ENCODE results near the gene SUMO3.

DNA sequence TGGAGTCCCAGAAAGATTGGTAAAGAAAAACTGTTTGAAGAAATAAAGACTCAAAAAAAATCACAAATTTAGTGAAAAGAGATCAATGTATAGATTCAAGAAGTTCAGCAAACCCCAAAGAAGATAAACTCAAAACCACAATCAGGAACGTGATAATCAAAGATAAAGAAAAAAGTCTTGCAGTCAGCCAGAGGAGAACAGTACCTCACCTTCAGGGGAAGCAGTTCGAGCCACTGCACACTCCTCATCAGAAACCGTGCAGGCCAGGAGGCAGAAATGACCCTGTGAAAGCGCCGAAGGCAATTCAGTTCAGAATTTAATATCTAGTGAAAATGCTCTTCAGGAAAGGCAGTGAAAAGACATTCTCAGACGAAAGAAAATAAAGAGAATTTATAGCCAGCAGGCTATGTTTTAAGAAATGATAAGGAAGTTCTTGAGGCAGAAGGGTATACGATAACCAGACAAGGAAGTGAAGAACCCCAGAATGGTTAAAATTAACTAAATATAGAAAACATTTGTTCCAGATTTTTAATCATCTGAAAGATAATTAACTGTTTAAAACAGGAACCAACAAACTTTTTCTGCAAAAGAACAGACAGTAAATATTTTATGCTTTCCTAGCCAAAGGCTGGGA, 13.5 kb upstream of the SUMO3 start:
- no peak for TF ChIP-seq ZNF12 (CRISPR knock-in tag; IDR thresholded peaks at IDR 0.05)
- TF ChIP-seq HNRNPLL (IDR thresholded peaks at IDR 0.05; ENCODE audit: low read depth, low read length, poor library complexity, severe bottlenecking) = no peak
- TF ChIP-seq RBM39 (IDR thresholded peaks at IDR 0.05; ENCODE audit: low read depth, low read length, poor library complexity, severe bottlenecking) = no peak
- TF ChIP-seq, protein P1, sequence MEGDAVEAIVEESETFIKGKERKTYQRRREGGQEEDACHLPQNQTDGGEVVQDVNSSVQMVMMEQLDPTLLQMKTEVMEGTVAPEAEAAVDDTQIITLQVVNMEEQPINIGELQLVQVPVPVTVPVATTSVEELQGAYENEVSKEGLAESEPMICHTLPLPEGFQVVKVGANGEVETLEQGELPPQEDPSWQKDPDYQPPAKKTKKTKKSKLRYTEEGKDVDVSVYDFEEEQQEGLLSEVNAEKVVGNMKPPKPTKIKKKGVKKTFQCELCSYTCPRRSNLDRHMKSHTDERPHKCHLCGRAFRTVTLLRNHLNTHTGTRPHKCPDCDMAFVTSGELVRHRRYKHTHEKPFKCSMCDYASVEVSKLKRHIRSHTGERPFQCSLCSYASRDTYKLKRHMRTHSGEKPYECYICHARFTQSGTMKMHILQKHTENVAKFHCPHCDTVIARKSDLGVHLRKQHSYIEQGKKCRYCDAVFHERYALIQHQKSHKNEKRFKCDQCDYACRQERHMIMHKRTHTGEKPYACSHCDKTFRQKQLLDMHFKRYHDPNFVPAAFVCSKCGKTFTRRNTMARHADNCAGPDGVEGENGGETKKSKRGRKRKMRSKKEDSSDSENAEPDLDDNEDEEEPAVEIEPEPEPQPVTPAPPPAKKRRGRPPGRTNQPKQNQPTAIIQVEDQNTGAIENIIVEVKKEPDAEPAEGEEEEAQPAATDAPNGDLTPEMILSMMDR (CRISPR knock-in tag; IDR thresholded peaks at IDR 0.05) = no peak
- no peak for TF ChIP-seq FOXC1 (CRISPR knock-in tag; IDR thresholded peaks at IDR 0.05; ENCODE audit: borderline replicate concordance)
- TF ChIP-seq GABPA (IDR thresholded peaks at IDR 0.05; ENCODE audit: low read depth, low read length) = no peak
- TF ChIP-seq GABPA (CRISPR knock-in tag; IDR thresholded peaks at IDR 0.05; ENCODE audit: low read depth) = no peak
- no peak for TF ChIP-seq ZNF354B (CRISPR knock-in tag; IDR thresholded peaks at IDR 0.05)
- TF ChIP-seq, protein P2, sequence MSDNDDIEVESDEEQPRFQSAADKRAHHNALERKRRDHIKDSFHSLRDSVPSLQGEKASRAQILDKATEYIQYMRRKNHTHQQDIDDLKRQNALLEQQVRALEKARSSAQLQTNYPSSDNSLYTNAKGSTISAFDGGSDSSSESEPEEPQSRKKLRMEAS (IDR thresholded peaks at IDR 0.05) = no peak
- no peak for TF ChIP-seq BHLHE40 (IDR thresholded peaks at IDR 0.05; ENCODE audit: low read length)
- TF ChIP-seq, protein P3, sequence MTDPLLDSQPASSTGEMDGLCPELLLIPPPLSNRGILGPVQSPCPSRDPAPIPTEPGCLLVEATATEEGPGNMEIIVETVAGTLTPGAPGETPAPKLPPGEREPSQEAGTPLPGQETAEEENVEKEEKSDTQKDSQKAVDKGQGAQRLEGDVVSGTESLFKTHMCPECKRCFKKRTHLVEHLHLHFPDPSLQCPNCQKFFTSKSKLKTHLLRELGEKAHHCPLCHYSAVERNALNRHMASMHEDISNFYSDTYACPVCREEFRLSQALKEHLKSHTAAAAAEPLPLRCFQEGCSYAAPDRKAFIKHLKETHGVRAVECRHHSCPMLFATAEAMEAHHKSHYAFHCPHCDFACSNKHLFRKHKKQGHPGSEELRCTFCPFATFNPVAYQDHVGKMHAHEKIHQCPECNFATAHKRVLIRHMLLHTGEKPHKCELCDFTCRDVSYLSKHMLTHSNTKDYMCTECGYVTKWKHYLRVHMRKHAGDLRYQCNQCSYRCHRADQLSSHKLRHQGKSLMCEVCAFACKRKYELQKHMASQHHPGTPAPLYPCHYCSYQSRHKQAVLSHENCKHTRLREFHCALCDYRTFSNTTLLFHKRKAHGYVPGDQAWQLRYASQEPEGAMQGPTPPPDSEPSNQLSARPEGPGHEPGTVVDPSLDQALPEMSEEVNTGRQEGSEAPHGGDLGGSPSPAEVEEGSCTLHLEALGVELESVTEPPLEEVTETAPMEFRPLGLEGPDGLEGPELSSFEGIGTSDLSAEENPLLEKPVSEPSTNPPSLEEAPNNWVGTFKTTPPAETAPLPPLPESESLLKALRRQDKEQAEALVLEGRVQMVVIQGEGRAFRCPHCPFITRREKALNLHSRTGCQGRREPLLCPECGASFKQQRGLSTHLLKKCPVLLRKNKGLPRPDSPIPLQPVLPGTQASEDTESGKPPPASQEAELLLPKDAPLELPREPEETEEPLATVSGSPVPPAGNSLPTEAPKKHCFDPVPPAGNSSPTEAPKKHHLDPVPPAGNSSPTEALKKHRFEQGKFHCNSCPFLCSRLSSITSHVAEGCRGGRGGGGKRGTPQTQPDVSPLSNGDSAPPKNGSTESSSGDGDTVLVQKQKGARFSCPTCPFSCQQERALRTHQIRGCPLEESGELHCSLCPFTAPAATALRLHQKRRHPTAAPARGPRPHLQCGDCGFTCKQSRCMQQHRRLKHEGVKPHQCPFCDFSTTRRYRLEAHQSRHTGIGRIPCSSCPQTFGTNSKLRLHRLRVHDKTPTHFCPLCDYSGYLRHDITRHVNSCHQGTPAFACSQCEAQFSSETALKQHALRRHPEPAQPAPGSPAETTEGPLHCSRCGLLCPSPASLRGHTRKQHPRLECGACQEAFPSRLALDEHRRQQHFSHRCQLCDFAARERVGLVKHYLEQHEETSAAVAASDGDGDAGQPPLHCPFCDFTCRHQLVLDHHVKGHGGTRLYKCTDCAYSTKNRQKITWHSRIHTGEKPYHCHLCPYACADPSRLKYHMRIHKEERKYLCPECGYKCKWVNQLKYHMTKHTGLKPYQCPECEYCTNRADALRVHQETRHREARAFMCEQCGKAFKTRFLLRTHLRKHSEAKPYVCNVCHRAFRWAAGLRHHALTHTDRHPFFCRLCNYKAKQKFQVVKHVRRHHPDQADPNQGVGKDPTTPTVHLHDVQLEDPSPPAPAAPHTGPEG (CRISPR knock-in tag; IDR thresholded peaks at IDR 0.05) = no peak
- no peak for TF ChIP-seq ZBTB42 (CRISPR knock-in tag; IDR thresholded peaks at IDR 0.05)
- TF ChIP-seq HIVEP1 (CRISPR knock-in tag; IDR thresholded peaks at IDR 0.05) = no peak
- no peak for TF ChIP-seq HMG20B (CRISPR knock-in tag; conservative IDR thresholded peaks at IDR 0.05)
- TF ChIP-seq ZNF382 (CRISPR knock-in tag; IDR thresholded peaks at IDR 0.05; ENCODE audit: borderline replicate concordance) = no peak
